Measurements from ENCODE around the gene GDPD4. TPM values are rescaled to one million over a fixed set of nuclear protein-coding genes. Genes with fewer than 3 reads are reported as not detected.

Gene GDPD4
- total and polyA plus RNA-seq, 7 donors = not detected

DNA sequence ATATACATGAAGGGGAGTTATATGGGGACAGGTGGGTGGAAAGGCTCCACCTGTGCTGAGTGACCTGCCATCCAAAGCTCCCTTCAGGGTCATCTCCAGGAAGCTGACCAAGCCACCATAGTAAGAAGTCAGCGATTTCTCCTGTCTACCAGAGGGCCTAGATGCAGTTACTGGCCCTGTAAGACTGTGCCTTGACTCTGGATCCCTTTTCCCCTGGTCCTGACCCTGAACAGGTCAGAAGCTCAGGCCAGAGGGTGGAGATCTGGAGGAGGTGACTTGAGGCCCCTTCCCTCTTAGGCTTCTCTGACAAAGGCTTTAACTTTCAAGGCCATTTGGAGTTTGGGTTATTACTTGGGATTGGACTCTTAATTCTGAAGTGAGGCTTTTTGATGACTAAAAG lies 69.7 kb downstream of the GDPD4 start:
- H3K27me3 ChIP-seq (ENCODE audit: insufficient read depth in 3 of 3, low read length in 2 of 3) = no peaks in the 10 kb centered on the region
- DNase-seq = no peak
- no peaks in the 10 kb centered on the region for H3K9me3 ChIP-seq
- no peaks in the 10 kb centered on the region for H3K36me3 ChIP-seq (ENCODE audit: insufficient read depth in 1 of 2, low read depth in 1 of 2)
- 68 to 92% (median 84%) methylated on average over 1 of the region's 1 CpG for WGBS, 3 donors
- no peak overlapping the region for H3K27ac ChIP-seq
- TF ChIP-seq, protein P1, sequence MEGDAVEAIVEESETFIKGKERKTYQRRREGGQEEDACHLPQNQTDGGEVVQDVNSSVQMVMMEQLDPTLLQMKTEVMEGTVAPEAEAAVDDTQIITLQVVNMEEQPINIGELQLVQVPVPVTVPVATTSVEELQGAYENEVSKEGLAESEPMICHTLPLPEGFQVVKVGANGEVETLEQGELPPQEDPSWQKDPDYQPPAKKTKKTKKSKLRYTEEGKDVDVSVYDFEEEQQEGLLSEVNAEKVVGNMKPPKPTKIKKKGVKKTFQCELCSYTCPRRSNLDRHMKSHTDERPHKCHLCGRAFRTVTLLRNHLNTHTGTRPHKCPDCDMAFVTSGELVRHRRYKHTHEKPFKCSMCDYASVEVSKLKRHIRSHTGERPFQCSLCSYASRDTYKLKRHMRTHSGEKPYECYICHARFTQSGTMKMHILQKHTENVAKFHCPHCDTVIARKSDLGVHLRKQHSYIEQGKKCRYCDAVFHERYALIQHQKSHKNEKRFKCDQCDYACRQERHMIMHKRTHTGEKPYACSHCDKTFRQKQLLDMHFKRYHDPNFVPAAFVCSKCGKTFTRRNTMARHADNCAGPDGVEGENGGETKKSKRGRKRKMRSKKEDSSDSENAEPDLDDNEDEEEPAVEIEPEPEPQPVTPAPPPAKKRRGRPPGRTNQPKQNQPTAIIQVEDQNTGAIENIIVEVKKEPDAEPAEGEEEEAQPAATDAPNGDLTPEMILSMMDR (IDR thresholded peaks at IDR 0.05) = no peak
- H3K4me3 ChIP-seq = no peak overlapping the region
- ATAC-seq = no peak
- no peaks in the 10 kb centered on the region for H3K4me1 ChIP-seq
- intact Hi-C loops (cut with DNase I) = no loop called here

DNA sequence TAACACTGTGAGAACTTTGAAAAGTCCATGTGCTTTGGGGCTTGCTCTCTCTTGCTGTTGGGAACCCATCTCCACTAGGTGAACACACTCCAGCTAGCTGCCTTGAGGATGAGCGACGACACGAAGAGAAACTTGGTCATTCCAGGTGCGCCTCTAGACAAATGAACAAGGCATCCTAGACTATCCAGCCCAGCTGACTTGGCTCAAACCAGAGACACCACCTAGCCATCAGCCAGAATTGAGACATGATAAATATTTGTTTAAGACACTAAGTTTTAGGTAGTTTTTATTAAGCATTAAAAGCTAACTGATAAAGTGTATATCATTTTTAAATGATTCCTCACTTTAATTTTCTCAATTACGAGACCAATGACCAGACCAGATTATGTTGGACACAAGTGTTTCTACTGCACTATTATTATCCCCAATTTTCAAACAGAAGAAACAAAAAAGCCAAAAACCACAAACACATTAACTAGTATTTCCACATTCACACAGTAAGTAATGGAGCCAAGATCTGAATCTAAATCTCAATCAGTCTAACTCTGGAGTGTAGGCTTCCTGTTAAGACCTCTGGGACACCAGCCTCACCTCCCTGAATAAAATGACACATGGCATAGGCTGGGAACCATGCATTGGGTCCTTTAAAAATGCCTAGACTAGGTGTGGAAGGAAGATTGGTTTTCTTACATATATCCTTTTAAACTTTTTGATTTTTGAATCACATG lies 70.4 kb downstream of the GDPD4 start:
- Histone ChIP-seq H3K36me3 (ENCODE audit: insufficient read depth in 1 of 2, low read depth in 1 of 2) (no peaks in the 10 kb centered on the region), H3K27ac (no peak overlapping the region), H3K9me3 (no peaks in the 10 kb centered on the region), H3K27me3 (ENCODE audit: insufficient read depth in 3 of 3, low read length in 2 of 3) (no peaks in the 10 kb centered on the region), H3K4me1 (no peaks in the 10 kb centered on the region), H3K4me3 (no peak overlapping the region)
- intact Hi-C loops (cut with DNase I) = no loop called here
- ATAC-seq (no peak), DNase-seq (no peak)
- WGBS, 3 donors = 89 to 94% (median 94%) methylated on average over 5 of the region's 5 CpGs
- TF ChIP-seq, protein P1 (IDR thresholded peaks at IDR 0.05) = no peak

DNA sequence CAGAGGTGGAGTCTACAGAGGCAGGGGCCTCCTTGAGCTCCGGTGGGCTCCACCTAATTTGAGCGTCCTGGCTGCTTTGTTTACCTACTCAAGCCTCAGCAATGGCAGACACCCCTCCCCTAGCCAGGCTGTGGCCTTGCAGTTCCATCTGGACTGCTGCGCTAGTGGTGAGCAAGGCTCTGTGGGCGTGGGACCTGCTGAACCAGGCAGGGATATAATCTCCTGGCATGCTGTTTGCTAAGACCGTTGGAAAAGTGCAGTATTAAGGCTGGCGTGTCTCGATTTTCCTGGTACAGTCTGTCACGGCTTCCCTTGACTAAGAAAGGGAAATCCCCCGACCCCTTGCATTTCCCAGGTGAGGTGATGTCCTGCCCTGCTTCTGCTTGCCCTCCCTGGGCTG lies 77.7 kb downstream of the GDPD4 start:
- Histone ChIP-seq H3K36me3 (ENCODE audit: insufficient read depth in 1 of 2, low read depth in 1 of 2) (no peaks in the 10 kb centered on the region), H3K4me3 (no peak overlapping the region), H3K4me1 (no peaks in the 10 kb centered on the region), H3K27ac (no peak overlapping the region), H3K27me3 (ENCODE audit: insufficient read depth in 3 of 3, low read length in 2 of 3) (no peaks in the 10 kb centered on the region), H3K9me3 (no peaks in the 10 kb centered on the region)
- intact Hi-C loops (cut with DNase I) = no loop called here
- TF ChIP-seq, protein P1 (IDR thresholded peaks at IDR 0.05) = no peak
- DNase-seq (no peak), ATAC-seq (no peak)
- WGBS, 3 donors = 72 to 76% (median 74%) methylated on average over 9 of the region's 9 CpGs

DNA sequence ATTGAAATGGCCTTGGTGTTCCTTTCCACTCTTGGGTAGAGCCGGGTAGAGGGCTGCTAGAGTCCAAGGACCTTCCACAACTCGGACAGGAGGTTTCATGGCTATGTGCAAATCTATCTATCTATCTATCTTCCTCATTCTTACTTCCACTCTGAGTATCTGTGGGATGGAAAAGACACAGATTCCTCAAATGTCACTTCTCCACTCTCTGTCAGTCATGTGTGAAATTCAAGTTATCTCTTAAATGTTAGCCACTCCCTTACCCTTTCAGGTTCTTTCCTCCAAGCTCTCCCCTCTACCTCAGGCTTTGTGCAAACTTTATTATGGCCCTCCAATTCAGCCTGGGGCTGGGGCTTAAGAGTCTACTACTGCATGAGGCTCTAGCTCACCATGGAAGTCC lies 84.3 kb downstream of the GDPD4 start:
- Histone ChIP-seq H3K4me1 (no peaks in the 10 kb centered on the region), H3K4me3 (no peak overlapping the region), H3K36me3 (ENCODE audit: insufficient read depth in 1 of 2, low read depth in 1 of 2) (no peaks in the 10 kb centered on the region), H3K9me3 (no peaks in the 10 kb centered on the region), H3K27me3 (ENCODE audit: insufficient read depth in 3 of 3, low read length in 2 of 3) (no peaks in the 10 kb centered on the region), H3K27ac (no peak overlapping the region)
- ATAC-seq (no peak), DNase-seq (no peak)
- 71 to 92% (median 85%) methylated on average over 2 of the region's 2 CpGs for whole genome bisulfite sequencing, 3 donors
- intact Hi-C loops (cut with DNase I) = no loop called here
- TF ChIP-seq, protein P1 (IDR thresholded peaks at IDR 0.05) = no peak

DNA sequence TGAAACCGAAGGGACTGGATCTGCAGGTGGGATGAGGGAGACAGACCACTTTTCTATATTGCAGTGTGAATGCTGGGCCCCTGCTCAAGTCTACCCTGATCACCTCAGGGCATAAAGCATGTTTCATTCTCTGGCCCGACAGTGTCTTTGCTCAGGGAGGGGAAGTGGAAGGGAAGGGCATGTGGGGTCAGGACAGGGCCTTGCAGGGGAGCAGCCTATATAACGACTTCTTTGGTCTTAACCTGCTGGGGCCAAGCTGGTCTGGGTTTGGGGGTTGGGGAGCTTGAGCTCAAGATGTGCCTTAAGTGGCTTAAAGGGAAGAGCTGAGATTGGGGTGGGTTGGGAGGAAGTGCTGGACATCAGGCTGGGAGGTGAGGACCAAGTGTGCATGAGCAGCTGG lies 86.4 kb downstream of the GDPD4 start:
- Histone ChIP-seq H3K4me3 (no peak overlapping the region), H3K27ac (no peak overlapping the region), H3K36me3 (ENCODE audit: insufficient read depth in 1 of 2, low read depth in 1 of 2) (no peaks in the 10 kb centered on the region), H3K27me3 (ENCODE audit: insufficient read depth in 3 of 3, low read length in 2 of 3) (no peaks in the 10 kb centered on the region), H3K4me1 (no peaks in the 10 kb centered on the region), H3K9me3 (no peaks in the 10 kb centered on the region)
- no peak for DNase-seq
- intact Hi-C loops (cut with DNase I) = no loop called here
- TF ChIP-seq, protein P1 (IDR thresholded peaks at IDR 0.05) = no peak
- 78 to 80% (median 80%) methylated on average over 3 of the region's 3 CpGs for WGBS, 3 donors
- no peak for ATAC-seq

All from psoas muscle (tissue), 8 donors.